Transverse colon (tissue), 3 donors: Measurements from ENCODE around the gene SLC22A4.

Experiments
- POLR2A ChIP-seq: fragments of 450-650 bp; IDR thresholded peaks from one replicate; pipeline ENCODE4 v1.6.1; 2016; ENCODE audit warnings: antibody characterized with exemption, mild to moderate bottlenecking, moderate library complexity
- TF ChIP-seq, protein P1 (sequence below), 5 experiments: fragments of 200-600 bp in 3 of 5; fragments of 450-650 bp in 2 of 5; sonication (generic) in 3 of 5; IDR thresholded peaks; 1 replicate in 2 of 5; 2 replicates in 3 of 5; pipeline ENCODE4 v1.5.1; 2016 to 2017; ENCODE audit warnings: antibody characterized with exemption in 5 of 5, inconsistent platforms in 3 of 5, mild to moderate bottlenecking in 2 of 5, moderate library complexity in 1 of 5

- TF ChIP-seq, protein P1, sequence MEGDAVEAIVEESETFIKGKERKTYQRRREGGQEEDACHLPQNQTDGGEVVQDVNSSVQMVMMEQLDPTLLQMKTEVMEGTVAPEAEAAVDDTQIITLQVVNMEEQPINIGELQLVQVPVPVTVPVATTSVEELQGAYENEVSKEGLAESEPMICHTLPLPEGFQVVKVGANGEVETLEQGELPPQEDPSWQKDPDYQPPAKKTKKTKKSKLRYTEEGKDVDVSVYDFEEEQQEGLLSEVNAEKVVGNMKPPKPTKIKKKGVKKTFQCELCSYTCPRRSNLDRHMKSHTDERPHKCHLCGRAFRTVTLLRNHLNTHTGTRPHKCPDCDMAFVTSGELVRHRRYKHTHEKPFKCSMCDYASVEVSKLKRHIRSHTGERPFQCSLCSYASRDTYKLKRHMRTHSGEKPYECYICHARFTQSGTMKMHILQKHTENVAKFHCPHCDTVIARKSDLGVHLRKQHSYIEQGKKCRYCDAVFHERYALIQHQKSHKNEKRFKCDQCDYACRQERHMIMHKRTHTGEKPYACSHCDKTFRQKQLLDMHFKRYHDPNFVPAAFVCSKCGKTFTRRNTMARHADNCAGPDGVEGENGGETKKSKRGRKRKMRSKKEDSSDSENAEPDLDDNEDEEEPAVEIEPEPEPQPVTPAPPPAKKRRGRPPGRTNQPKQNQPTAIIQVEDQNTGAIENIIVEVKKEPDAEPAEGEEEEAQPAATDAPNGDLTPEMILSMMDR (IDR thresholded peaks at IDR 0.05) = no peak
- TF ChIP-seq POLR2A = no peak
These were observed 29.0 kb downstream of the SLC22A4 start for GRCh38 chr5:132323202-132323601.
